WTC11 (cell line): Measurements from ENCODE around the gene ZFYVE26. TPM values are rescaled to one million over a fixed set of nuclear protein-coding genes. Genes with fewer than 3 reads are reported as not detected.
"Not testable (repeated sequence)": the region's sequence is repeated elsewhere in the genome, so short reads cannot be mapped to it uniquely, and the experiment has no call there.

Source experiments
- ATAC-seq: fragments of 200-7000 bp; cut with Tn5 transposase; 2 replicates; pipeline ENCODE4 v1.10.0; 2021; ENCODE audit warnings: mild to moderate bottlenecking, moderate library complexity
- CTCF ChIA-PET: fragments of 300-600 bp; sonication (Branson Sonifier 250); formaldehyde crosslinking; loops from one replicate; lab custom pipeline; 2021; ENCODE audit warnings: antibody characterized with exemption; lab: Charles Lee
- POLR2A ChIA-PET: fragments of 350-600 bp; sonication (Branson Sonifier 250); formaldehyde crosslinking; loops from one replicate; lab custom pipeline; 2021; ENCODE audit warnings: antibody characterized with exemption; lab: Charles Lee
- DNase-seq: peaks from one replicate; pipeline ENCODE4 v3.0.0; 2021; ENCODE audit warnings: low spot score
- H3K27ac Mint-ChIP-seq: 2 replicates; pipeline ENCODE4 v1.8.0; 2021; ENCODE audit warnings: mixed read lengths
- H3K27me3 Mint-ChIP-seq: 2 replicates; pipeline ENCODE4 v1.8.0; 2021; ENCODE audit warnings: low read depth, mild to moderate bottlenecking, moderate library complexity, mixed read lengths
- H3K36me3 Mint-ChIP-seq: 2 replicates; pipeline ENCODE4 v1.8.0; 2021; ENCODE audit warnings: mixed read lengths
- H3K4me1 Mint-ChIP-seq: 2 replicates; pipeline ENCODE4 v1.8.0; 2022; ENCODE audit warnings: mixed read lengths
- H3K4me3 Mint-ChIP-seq: 2 replicates; pipeline ENCODE4 v1.8.0; 2021; ENCODE audit warnings: mild to moderate bottlenecking, moderate library complexity, mixed read lengths
- H3K9me3 Mint-ChIP-seq: 2 replicates; pipeline ENCODE4 v1.8.0; 2021; ENCODE audit warnings: mixed read lengths
- CDX4 ChIP-seq: fragments of 250-450 bp; sonication (Bioruptor Pico); IDR thresholded peaks from 2 replicates; pipeline ENCODE4 v1.9.0; 2021; ENCODE audit warnings: moderate library complexity, mild to moderate bottlenecking, inconsistent platforms, borderline replicate concordance
- ETV6 ChIP-seq: sonication (generic); formaldehyde crosslinking; IDR thresholded peaks from 2 replicates; pipeline ENCODE4 v1.8.1; 2022; ENCODE audit warnings: mild to moderate bottlenecking, missing genetic modification reagents
- GABPB1 ChIP-seq: sonication (generic); formaldehyde crosslinking; IDR thresholded peaks from 2 replicates; pipeline ENCODE4 v1.8.1; 2023; ENCODE audit warnings: mild to moderate bottlenecking, missing genetic modification reagents
- IRF2 ChIP-seq: sonication (generic); formaldehyde crosslinking; IDR thresholded peaks from 2 replicates; pipeline ENCODE4 v1.8.0; 2022; ENCODE audit warnings: low read depth, missing genetic modification reagents, borderline replicate concordance
- JUN ChIP-seq: sonication (generic); formaldehyde crosslinking; IDR thresholded peaks from 2 replicates; pipeline ENCODE4 v1.8.0; 2023; ENCODE audit warnings: mild to moderate bottlenecking, missing genetic modification reagents
- MXD4 ChIP-seq: fragments of 250-450 bp; sonication (Bioruptor Pico); IDR thresholded peaks from 2 replicates; pipeline ENCODE4 v1.8.0; 2021; ENCODE audit warnings: mild to moderate bottlenecking, moderate library complexity, borderline replicate concordance
- MYBL2 ChIP-seq: sonication (generic); formaldehyde crosslinking; IDR thresholded peaks from 2 replicates; pipeline ENCODE4 v1.8.1; 2023; ENCODE audit warnings: mild to moderate bottlenecking, moderate library complexity, missing genetic modification reagents
- NR3C1 ChIP-seq: sonication (generic); formaldehyde crosslinking; conservative IDR thresholded peaks from 2 replicates; pipeline ENCODE4 v1.8.1; 2023; ENCODE audit warnings: low read depth, mild to moderate bottlenecking, missing genetic modification reagents
- STAT6 ChIP-seq: sonication (generic); formaldehyde crosslinking; conservative IDR thresholded peaks from 2 replicates; pipeline ENCODE4 v1.8.1; 2023; ENCODE audit warnings: mild to moderate bottlenecking, low read depth, missing genetic modification reagents, moderate library complexity
- TEAD4 ChIP-seq: sonication (generic); formaldehyde crosslinking; IDR thresholded peaks from 2 replicates; pipeline ENCODE4 v1.8.0; 2022; ENCODE audit warnings: mild to moderate bottlenecking, missing genetic modification reagents
- ZBTB43 ChIP-seq: sonication (generic); formaldehyde crosslinking; IDR thresholded peaks from 2 replicates; pipeline ENCODE4 v1.8.1; 2023; ENCODE audit warnings: mild to moderate bottlenecking, missing genetic modification reagents
- ZNF121 ChIP-seq: sonication (generic); formaldehyde crosslinking; IDR thresholded peaks from 2 replicates; pipeline ENCODE4 v1.8.0; 2023; ENCODE audit warnings: missing genetic modification reagents
- ZNF423 ChIP-seq: fragments of 250-450 bp; sonication (Bioruptor Pico); IDR thresholded peaks from 2 replicates; pipeline ENCODE4 v2.1.2; 2022; ENCODE audit warnings: mild to moderate bottlenecking, moderate library complexity
- ZNF671 ChIP-seq: fragments of 250-450 bp; sonication (Bioruptor Pico); IDR thresholded peaks from 2 replicates; pipeline ENCODE4 v1.8.0; 2021; ENCODE audit warnings: mild to moderate bottlenecking
- ZSCAN18 ChIP-seq: fragments of 250-450 bp; sonication (Bioruptor Pico); IDR thresholded peaks from 2 replicates; pipeline ENCODE4 v2.1.2; 2022; ENCODE audit warnings: mild to moderate bottlenecking, moderate library complexity
- total RNA-seq: library from RNA; stranded (reverse); gene quantifications from 3 replicates; pipeline ENCODE4 v1.2.3, GENCODE V29; 2021

Gene ZFYVE26
- total RNA-seq, 1 experiment from 2014 or later, result 25.8 TPM

- TF ChIP-seq ZNF671 (CRISPR knock-in tag) (no peak), ZNF121 (CRISPR knock-in tag) (no peak), NR3C1 (no peak), JUN (CRISPR knock-in tag) (no peak)
These were observed 111.2 kb downstream of the ZFYVE26 start (continued) for GRCh38 chr14:67705211-67705610.

GRCh38 chr14:67704484-67705089, 111.8 kb downstream of the ZFYVE26 start:
- Mint-ChIP-seq H3K27ac (no peak overlapping the region), H3K4me1 (0 out of 2 replicates have a peak, but pooled peaks cover 3% of the 10 kb centered on the region), H3K36me3 (peaks cover 11% of the 10 kb centered on the region), H3K4me3 (no peak overlapping the region), H3K27me3 (no peaks in the 10 kb centered on the region), H3K9me3 (peaks cover 21% of the 10 kb centered on the region)
- ChIA-PET CTCF (interaction anchor here (0.6 to 3.7 kb wide), 60 partner anchors 9 to 369 kb away, joined by 3 to 75 read pairs (median 4); partner anchors contain the start of genes ARG2, ATP6V1D, PIGH and RDH11), POLR2A (interaction anchor here (0.5 to 1.9 kb wide), 7 partner anchors 9 to 1088 kb away, joined by 3 to 20 read pairs (median 4); partner anchors contain the start of genes RDH11 and ZFP36L1)
- peak; percentile 94 for ATAC-seq
- DNase-seq, result no peak
- TF ChIP-seq ZSCAN18 (CRISPR knock-in tag) (no peak), ETV6 (CRISPR knock-in tag) (no peak), MYBL2 (CRISPR knock-in tag) (no peak), MXD4 (CRISPR knock-in tag) (no peak), GABPB1 (CRISPR knock-in tag) (no peak), ZNF671 (CRISPR knock-in tag) (no peak), IRF2 (CRISPR knock-in tag) (no peak)

GRCh38 chr14:67703997-67704396, 112.4 kb downstream of the ZFYVE26 start:
- no peaks in the 10 kb centered on the region for H3K27me3 Mint-ChIP-seq
- peaks cover 18% of the 10 kb centered on the region for H3K9me3 Mint-ChIP-seq
- no peak overlapping the region for H3K4me3 Mint-ChIP-seq
- ChIA-PET CTCF (interaction anchor here (0.6 to 3.7 kb wide), 58 partner anchors 9 to 344 kb away, joined by 3 to 75 read pairs (median 5); partner anchors contain the start of genes ARG2, ATP6V1D, PIGH and RDH11), POLR2A (interaction anchor here (1.0 to 1.9 kb wide), 3 partner anchors 9 to 85 kb away, joined by 3 to 20 read pairs (median 4); partner anchors contain the start of gene RDH11)
- DNase-seq (no peak), ATAC-seq (no peak)
- no peak overlapping the region for H3K27ac Mint-ChIP-seq
- no peak for TF ChIP-seq CDX4 (CRISPR knock-in tag)
- TF ChIP-seq ZNF423 (CRISPR knock-in tag), result no peak
- TF ChIP-seq ZBTB43, result no peak
- TF ChIP-seq TEAD4 (CRISPR knock-in tag), result no peak
- no peak for TF ChIP-seq MXD4 (CRISPR knock-in tag)
- no peak for TF ChIP-seq STAT6 (CRISPR knock-in tag)
- 0 out of 2 replicates have a peak, but pooled peaks cover 3% of the 10 kb centered on the region for H3K4me1 Mint-ChIP-seq
- peaks cover 8% of the 10 kb centered on the region for H3K36me3 Mint-ChIP-seq

GRCh38 chr14:67701492-67701891, 114.9 kb downstream of the ZFYVE26 start, which contains the start of gene RDH12:
TSS of gene RDH12 (plus strand) at chr14:67701886. CDS start at chr14:67722643, 20,757 bp downstream.
- CTCF ChIA-PET, result interaction anchor here (0.9 kb wide), 1 partner anchor 174 kb away, joined by 4 read pairs; no protein-coding TSS in a partner anchor
- H3K9me3 Mint-ChIP-seq, H3K4me1 Mint-ChIP-seq, H3K4me3 Mint-ChIP-seq, H3K27me3 Mint-ChIP-seq, DNase-seq, H3K27ac Mint-ChIP-seq, POLR2A ChIA-PET, H3K36me3 Mint-ChIP-seq, ATAC-seq: not testable (repeated sequence)
